Hepatocyte (in vitro differentiated cells): ENCODE results near the gene SCN2A. TPM values are rescaled to one million over a fixed set of nuclear protein-coding genes. Genes with fewer than 3 reads are reported as not detected.

Experiments used
- DNase-seq: peaks from one replicate; pipeline ENCODE4 v3.0.0-alpha.2; 2016; ENCODE audit warnings: low spot score
- H2AFZ ChIP-seq: fragments of 200-600 bp; sonication (generic); 2 replicates; pipeline ENCODE4 v1.6.0; 2016; ENCODE audit warnings: antibody characterized with exemption, mild to moderate bottlenecking
- H3K27ac ChIP-seq: fragments of 200-600 bp; sonication (generic); 2 replicates; pipeline ENCODE4 v1.5.1; 2016; ENCODE audit warnings: mild to moderate bottlenecking
- H3K27me3 ChIP-seq: fragments of 200-600 bp; sonication (generic); 2 replicates; pipeline ENCODE4 v1.6.1; 2016
- H3K36me3 ChIP-seq: fragments of 200-600 bp; sonication (generic); replicated peaks from 2 replicates; pipeline ENCODE4 v1.5.1; 2016; ENCODE audit warnings: low read depth; ENCODE audit not compliant: insufficient read depth
- H3K4me1 ChIP-seq: fragments of 200-600 bp; sonication (generic); 2 replicates; pipeline ENCODE4 v1.5.1; 2016; ENCODE audit warnings: mild to moderate bottlenecking, moderate library complexity; ENCODE audit not compliant: insufficient read depth
- H3K4me2 ChIP-seq: fragments of 200-600 bp; sonication (generic); 2 replicates; pipeline ENCODE4 v1.6.0; 2016
- H3K4me3 ChIP-seq: fragments of 200-600 bp; sonication (generic); 2 replicates; pipeline ENCODE4 v1.5.1; 2016; ENCODE audit warnings: mild to moderate bottlenecking
- H3K79me2 ChIP-seq: fragments of 200-600 bp; sonication (generic); 2 replicates; pipeline ENCODE4 v1.6.0; 2017; ENCODE audit warnings: mild to moderate bottlenecking
- H3K9me2 ChIP-seq: fragments of 200-600 bp; sonication (generic); replicated peaks from 2 replicates; pipeline ENCODE4 v1.6.0; 2017; ENCODE audit warnings: mild to moderate bottlenecking; ENCODE audit not compliant: insufficient read depth
- H3K9me3 ChIP-seq: fragments of 200-600 bp; sonication (generic); 2 replicates; pipeline ENCODE4 v1.5.1; 2016; ENCODE audit warnings: low read depth, mild to moderate bottlenecking
- H4K20me1 ChIP-seq: fragments of 200-600 bp; sonication (generic); 2 replicates; pipeline ENCODE4 v1.6.0; 2016; ENCODE audit warnings: mild to moderate bottlenecking; ENCODE audit not compliant: insufficient read depth, poor library complexity, severe bottlenecking
- EZH2 ChIP-seq: fragments of 200-600 bp; sonication (generic); IDR thresholded peaks from 2 replicates; pipeline ENCODE4 v1.6.1; 2016; ENCODE audit warnings: antibody characterized with exemption, mild to moderate bottlenecking, borderline replicate concordance
- EZH2phosphoT487 ChIP-seq: fragments of 200-600 bp; sonication (generic); IDR thresholded peaks from one replicate; pipeline ENCODE4 v1.6.1; 2018; ENCODE audit warnings: antibody characterized with exemption, mild to moderate bottlenecking, low read depth, moderate library complexity; ENCODE audit not compliant: unreplicated experiment, severe bottlenecking
- WGBS: methylation state at CpG from one replicate; pipeline ENCODE4 v1.1.6; 2016; ENCODE audit warnings: low lambda C conversion rate; ENCODE audit errors: missing lambda C conversion rate; 5-methylcytosine and 5-hydroxymethylcytosine counted together
- polyA plus RNA-seq: library from polyadenylated mRNA; unstranded; fragments of >200 nt; fragmentation: Nextera tagmentation; extraction: Ambion mirVana; gene quantifications from 2 replicates; pipeline ENCODE4 v1.2.1, GENCODE V29; 2016
- total RNA-seq: library from RNA; depleted of rRNA; stranded (reverse); fragments of >200 nt; gene quantifications from 2 replicates; pipeline ENCODE4 v1.2.3, GENCODE V29; 2014
- TF ChIP-seq, protein P1 (sequence below): fragments of 200-600 bp; sonication (generic); IDR thresholded peaks from 2 replicates; pipeline ENCODE4 v1.5.1; 2016; ENCODE audit warnings: antibody characterized with exemption, mild to moderate bottlenecking; ENCODE audit not compliant: poor library complexity

The SCN2A gene
- total and polyA plus RNA-seq, 2 experiments from 2014 or later = 0.86 to 2.9 TPM

GRCh38 chr2:165295643-165296042 lies 56.4 kb downstream of the SCN2A start:
- H3K27me3 ChIP-seq = no peaks in the 10 kb centered on the region
- H3K9me2 ChIP-seq = no peaks in the 10 kb centered on the region
- TF ChIP-seq EZH2 (no peak), EZH2phosphoT487 (no peak)
- TF ChIP-seq, protein P1, sequence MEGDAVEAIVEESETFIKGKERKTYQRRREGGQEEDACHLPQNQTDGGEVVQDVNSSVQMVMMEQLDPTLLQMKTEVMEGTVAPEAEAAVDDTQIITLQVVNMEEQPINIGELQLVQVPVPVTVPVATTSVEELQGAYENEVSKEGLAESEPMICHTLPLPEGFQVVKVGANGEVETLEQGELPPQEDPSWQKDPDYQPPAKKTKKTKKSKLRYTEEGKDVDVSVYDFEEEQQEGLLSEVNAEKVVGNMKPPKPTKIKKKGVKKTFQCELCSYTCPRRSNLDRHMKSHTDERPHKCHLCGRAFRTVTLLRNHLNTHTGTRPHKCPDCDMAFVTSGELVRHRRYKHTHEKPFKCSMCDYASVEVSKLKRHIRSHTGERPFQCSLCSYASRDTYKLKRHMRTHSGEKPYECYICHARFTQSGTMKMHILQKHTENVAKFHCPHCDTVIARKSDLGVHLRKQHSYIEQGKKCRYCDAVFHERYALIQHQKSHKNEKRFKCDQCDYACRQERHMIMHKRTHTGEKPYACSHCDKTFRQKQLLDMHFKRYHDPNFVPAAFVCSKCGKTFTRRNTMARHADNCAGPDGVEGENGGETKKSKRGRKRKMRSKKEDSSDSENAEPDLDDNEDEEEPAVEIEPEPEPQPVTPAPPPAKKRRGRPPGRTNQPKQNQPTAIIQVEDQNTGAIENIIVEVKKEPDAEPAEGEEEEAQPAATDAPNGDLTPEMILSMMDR = no peak
- no peak overlapping the region for H3K4me3 ChIP-seq
- 93% methylated on average over 4 of the region's 4 CpGs for WGBS
- peaks cover 3% of the 10 kb centered on the region for H3K4me1 ChIP-seq
- DNase-seq = no peak
- H2AFZ ChIP-seq = no peak overlapping the region
- no peaks in the 10 kb centered on the region for H3K79me2 ChIP-seq
- H3K36me3 ChIP-seq = no peaks in the 10 kb centered on the region
- no peaks in the 10 kb centered on the region for H3K9me3 ChIP-seq
- no peak overlapping the region for H3K4me2 ChIP-seq
- H3K27ac ChIP-seq = no peak overlapping the region
- H4K20me1 ChIP-seq = no peaks in the 10 kb centered on the region

DNA sequence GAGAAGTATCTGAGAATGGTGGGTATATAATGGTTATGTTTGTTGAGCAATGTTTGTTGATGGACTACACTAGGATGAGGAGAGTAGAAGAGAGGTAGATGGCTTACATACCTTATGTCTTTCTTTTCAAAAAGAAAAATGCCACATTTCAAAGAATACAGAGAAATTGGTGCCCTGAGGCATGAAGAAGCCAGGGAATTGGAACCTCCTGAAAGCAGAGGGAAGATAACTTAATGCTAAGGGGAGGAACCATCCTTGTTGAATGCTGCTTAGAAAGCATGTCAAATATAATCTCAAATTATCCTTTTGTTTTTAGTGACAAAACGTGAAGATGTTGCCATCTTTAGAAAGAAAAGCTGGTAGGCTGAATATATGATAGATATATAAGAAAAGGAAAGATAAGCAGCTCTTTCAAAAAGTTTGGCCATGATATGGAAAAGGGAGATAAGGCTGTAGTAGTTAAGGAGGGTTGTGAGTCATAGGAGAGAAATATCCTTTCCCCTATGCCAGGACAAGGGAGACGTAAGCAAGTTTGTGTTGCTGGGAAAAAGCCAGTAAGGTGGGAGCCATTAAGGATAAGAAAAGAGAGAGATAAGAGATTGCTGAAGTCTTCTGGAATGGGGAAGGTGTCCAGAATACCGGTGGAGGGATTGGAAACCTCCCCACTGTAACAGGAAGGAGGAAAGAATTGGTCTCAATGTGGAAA lies 66.3 kb downstream of the SCN2A start:
- Histone ChIP-seq H3K9me3 (no peaks in the 10 kb centered on the region), H3K4me1 (no peaks in the 10 kb centered on the region), H3K4me2 (no peak overlapping the region), H3K36me3 (no peaks in the 10 kb centered on the region), H3K4me3 (no peak overlapping the region), H3K27me3 (no peaks in the 10 kb centered on the region), H2AFZ (peak overlapping the region; percentile 32), H3K79me2 (no peaks in the 10 kb centered on the region), H4K20me1 (no peaks in the 10 kb centered on the region), H3K27ac (peak overlapping the region; percentile 16), H3K9me2 (no peaks in the 10 kb centered on the region)
- peak; percentile 41 for DNase-seq
- TF ChIP-seq EZH2phosphoT487 = no peak
- TF ChIP-seq EZH2 = no peak
- WGBS = 26% methylated on average over 3 of the region's 3 CpGs

DNA sequence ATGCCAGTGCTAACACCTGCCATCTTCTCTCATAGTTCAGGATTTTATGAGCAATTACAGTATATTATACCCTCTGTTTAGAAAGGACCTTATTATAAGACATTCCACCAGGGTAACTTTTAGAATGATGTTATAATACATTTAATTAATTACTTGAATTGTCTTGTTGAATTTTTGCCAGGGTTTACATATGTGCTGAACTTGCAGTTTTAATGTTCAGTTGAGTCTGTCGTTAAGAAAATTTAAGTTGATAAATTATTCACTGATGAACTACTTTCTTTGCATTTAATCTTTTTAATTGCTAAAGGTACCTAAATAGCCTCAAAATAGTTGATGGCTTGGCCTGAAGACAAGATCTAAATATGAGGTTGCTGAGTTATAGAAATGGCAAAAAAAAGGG lies 68.1 kb downstream of the SCN2A start:
- Histone ChIP-seq H3K9me2 (no peaks in the 10 kb centered on the region), H3K4me3 (no peak overlapping the region), H4K20me1 (no peaks in the 10 kb centered on the region), H3K36me3 (no peaks in the 10 kb centered on the region), H2AFZ (no peak overlapping the region), H3K27me3 (no peaks in the 10 kb centered on the region), H3K4me1 (no peaks in the 10 kb centered on the region), H3K27ac (no peak overlapping the region), H3K9me3 (no peaks in the 10 kb centered on the region), H3K79me2 (no peaks in the 10 kb centered on the region), H3K4me2 (no peak overlapping the region)
- TF ChIP-seq, protein P1 = no peak
- TF ChIP-seq EZH2phosphoT487 (no peak), EZH2 (no peak)
- 90% methylated on average over 1 of the region's 1 CpG for WGBS
- DNase-seq = no peak

- H3K4me1 ChIP-seq = peaks cover 5% of the 10 kb centered on the region
- no peaks in the 10 kb centered on the region for H4K20me1 ChIP-seq
- 86% methylated on average over 1 of the region's 1 CpG for WGBS
- H3K9me3 ChIP-seq = no peaks in the 10 kb centered on the region
- TF ChIP-seq, protein P1 = no peak
- H3K27me3 ChIP-seq = no peaks in the 10 kb centered on the region
- no peaks in the 10 kb centered on the region for H3K9me2 ChIP-seq
- H3K79me2 ChIP-seq = no peaks in the 10 kb centered on the region
- no peak overlapping the region for H3K4me3 ChIP-seq
- H3K4me2 ChIP-seq = no peak overlapping the region
- H3K36me3 ChIP-seq = no peaks in the 10 kb centered on the region
- no peak overlapping the region for H3K27ac ChIP-seq
- no peak overlapping the region for H2AFZ ChIP-seq
- DNase-seq = no peak
Measured at GRCh38 chr2:165311949-165312348, 72.7 kb downstream of the SCN2A start.
